ENCODE measurements around the gene PYURF.

Gene PYURF

DNA sequence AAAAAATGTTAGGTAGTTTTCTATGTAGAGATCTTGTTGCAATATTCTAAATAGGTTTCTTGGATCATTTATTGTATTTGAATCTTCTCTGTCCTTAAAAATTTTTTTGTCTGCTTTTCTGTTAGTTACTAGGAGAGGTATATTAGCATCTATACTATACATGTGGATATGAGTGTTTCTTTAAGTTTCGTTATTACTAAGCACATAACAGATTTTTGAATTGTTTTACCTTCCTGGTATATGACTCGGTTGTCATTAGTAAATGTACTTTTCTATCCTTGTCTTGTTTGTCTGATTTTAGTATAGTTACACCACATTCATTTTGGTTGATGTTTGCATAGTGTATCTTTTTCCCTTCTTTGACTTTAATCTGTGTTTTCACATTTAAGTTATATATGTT is 20.2 kb downstream of the PYURF start:
- no peak for DNase-seq

DNA sequence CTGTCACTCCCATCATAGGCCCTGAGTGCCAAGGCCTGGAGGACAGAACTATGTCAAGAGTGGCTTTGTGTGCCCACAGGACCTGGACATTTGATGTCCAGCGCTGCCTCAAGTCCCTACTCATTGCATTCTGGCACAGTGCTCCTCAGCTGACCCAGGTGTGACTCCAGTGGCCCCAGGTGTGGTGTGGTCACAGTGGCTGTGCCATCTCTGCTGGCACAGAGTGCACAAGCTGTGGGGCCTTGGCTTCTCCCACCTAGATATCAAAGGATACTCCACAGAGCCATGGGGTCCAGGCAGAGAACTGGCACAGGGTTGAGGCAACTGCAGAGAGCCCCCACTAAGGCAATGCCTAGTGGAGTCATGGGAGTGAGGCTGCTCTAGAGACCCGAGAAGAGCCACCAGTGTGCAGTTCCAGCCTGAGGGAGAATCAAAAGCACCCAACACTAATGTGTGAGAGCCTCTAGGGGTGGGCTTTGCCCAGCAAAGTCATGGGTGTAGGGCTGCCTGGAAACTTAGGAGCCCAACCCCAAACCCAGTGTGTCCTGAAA is 25.6 kb downstream of the PYURF start:
- no peak for DNase-seq

DNA sequence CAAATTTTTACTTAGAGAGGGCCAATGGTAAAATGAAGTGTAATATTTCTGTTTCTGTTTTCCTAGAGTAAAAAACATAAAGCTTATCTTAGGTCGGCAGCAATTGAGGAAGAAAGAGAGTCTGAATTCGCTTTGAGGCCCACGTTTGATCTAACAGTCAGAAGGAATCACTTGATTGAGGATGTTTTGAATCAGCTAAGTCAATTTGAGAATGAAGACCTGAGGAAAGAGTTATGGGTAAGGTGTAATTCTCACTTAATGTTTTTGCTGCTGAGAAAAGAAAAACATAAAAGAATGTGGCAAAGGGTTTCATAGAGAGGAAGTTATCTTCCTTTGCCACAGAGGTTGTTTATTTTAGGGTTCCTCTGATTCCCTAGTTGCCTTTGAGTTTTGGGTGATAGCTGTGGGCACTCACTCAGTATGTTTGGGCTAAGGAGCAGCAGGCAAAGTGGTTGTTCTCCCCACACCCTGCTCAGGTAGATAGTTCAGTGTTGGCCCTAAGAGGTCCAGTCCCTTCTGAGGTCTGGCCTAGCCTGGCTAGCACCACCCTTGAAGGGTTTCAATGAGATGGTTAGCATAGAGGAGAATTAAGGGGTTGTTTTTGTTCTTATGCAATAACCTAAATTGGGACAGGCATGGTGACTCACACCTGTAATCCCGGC is 34.3 kb downstream of the PYURF start:
- DNase-seq: no peak

DNA sequence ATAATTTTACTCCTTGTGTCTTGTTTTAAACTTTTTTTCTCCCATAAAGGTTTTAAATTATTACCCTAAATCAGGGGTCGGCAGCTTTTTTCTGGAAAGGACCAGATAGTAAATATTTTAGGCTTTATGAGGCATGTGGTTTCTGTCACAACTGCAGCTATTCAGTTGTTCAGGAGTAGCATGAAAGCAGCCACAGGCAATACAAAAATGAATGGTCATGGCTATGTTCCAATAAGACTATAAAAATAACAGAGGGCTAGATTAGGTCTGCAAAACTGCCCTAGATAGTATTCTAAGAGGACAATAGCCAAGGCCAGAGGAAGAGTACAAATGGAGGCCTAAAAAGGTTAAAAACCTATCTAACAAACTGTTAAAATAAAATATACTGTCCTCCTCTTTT is 42.0 kb downstream of the PYURF start:
- DNase-seq: no peak

DNA sequence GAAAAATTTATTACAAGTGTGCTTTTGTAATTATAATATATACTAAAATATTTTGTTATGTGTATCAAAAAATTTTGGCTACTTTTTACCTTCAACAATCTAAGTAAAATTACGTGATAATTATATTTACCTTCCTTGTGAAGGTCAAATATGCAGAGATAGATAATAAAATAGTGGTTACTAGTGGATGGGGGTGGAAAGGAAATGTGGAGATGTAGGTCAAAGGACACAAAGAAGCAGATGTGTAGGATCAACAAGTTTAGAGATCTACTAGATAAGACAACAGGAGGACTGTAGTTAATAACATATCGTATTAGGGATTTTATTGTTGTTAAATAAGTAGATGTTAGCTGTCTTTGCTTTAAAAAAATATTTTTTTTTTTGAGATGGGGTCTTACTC is 45.3 kb downstream of the PYURF start:
- DNase-seq: no peak

DNA sequence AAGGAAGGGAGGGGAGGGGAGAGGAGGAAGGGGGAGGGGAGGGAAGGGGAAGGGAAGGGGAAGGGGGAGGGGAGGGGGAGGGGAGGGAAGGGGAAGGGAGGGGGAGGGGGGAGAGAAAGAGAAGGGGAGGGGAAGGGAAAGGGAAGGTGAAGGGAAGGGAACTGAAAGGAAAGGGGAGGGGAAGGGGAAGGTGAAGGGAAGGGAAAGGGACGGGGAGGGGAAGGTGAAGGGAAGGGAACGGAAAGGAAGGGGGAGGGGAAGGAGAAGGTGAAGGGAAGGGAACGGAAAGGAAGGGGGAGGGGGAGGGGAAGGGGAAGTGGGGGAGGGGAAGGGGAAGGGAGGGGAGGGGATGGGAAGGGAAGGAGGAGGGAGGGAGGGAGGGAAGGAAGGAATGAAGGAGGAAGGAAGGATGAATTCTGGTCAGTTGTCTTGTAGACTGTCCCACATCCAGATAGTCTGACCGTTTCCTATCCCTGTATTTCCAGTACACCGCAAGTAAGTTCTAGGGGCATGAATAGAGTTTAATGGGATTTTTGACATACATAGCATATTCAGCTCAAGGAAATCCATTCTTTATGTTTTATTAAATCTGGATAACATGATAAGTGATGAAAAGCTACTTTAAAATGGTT is 46.2 kb downstream of the PYURF start:
- DNase-seq: no peak
